Stimulated activated CD4-positive, alpha-beta T cell treated with anti-CD3 and anti-CD28 coated beads, TNF-alpha, amount 100 ng/mL, for 48 hours (primary cell): ENCODE results near the gene SVIL.
"Not testable (repeated sequence)": the region's sequence is repeated elsewhere in the genome, so short reads cannot be mapped to it uniquely, and the experiment has no call there.

Source experiments
- DNase-seq, 3 donors: peaks; one replicate each; pipeline ENCODE4 v3.0.0-alpha.2; 2020; ENCODE audit warnings: low read depth in 3 of 3

The SVIL gene

DNA sequence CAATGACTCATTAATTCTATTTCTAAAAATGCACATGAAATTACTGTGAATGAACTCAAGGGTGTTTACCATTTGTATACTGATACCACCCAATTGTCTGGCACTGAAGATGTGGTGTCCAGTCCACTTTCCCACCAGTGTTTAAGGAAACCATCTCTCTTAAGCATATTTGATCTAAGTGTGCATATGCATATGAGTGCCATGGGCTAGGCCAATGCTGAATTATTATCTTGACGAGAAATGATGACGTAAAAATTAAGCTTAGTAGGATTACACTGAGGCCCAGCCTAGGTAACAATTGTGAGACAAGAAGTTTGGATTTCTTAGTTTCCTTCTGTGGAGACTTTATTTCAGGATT is 59.7 kb downstream of the SVIL start:
- DNase-seq: no peak

DNA sequence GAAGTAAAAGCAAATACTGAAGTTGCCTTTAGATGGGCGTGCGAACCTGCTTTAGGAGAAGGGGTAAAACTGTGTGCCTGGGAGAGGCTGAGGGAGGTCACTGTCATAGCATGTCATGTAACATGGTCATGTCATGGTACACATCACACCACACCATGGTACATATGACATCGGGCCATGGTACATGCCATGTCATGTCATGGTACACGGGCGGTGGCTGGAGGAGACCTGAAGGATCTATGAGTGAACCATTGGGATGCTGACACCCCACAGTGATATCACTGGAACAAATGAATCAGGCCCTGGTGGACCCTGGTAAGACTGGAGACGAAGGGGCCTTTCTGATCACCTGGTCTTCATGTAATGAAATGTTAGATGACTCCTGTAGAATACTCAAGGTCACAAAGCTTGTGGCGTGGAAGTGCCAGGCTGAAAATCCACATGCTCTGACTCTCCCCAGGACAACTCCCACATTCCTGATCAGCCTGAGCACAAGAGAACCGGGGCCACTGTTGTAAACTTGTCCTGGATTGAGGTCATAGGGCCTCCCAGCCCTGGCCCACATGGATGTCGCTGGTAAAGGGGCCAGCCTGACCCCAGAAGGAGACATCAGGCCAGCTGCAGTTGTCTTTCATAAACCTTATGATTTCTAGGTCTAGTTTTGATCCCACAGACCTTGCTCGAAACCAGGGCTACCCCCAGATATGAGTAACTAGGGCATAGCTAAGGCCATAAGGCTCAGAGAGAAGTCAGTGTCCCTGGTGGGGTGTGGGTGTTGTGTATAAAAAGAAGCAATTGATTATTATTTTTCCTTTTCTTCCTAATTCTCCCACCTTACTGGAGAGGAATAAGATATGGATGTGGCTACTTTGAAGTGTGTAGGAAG is 60.3 kb downstream of the SVIL start:
- DNase-seq: not testable (repeated sequence)

DNA sequence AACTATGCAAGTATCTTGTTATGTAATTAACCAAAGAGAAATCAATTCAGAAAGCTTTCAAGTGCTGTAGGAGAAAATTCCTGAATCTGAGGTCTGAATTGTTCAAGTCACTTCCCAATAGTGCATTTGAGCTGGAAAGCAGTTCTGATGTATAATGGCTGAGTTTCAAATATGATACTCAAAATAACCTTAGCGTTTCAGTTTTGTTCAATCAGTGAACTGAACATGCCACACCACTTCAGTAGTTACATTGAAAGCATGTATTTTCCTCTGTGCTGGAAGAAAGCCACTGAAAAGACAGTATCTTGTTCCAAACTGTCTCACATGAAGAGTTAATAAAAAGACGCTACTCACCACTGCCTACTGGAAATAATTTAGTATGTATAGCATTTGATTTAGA is 64.5 kb downstream of the SVIL start:
- DNase-seq: not testable (repeated sequence)

DNA sequence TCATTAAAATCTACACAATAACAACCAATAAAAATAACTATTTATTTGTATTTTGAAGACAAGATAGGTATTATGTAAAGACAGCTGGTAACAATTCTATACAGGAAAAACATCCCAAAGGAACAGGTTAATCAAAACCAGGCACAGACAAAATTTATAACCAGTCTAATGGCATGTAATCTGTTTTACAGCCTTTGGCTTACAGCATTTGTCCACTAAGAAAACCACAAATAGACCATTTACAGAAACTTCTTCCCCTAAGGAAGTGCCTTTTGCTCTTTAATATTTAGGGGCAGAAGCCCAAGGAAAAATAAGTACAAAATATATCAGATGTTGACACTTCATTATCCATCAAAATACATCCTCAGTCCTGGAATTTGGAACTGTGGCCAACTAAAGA is 65.0 kb downstream of the SVIL start:
- DNase-seq: no peak

DNA sequence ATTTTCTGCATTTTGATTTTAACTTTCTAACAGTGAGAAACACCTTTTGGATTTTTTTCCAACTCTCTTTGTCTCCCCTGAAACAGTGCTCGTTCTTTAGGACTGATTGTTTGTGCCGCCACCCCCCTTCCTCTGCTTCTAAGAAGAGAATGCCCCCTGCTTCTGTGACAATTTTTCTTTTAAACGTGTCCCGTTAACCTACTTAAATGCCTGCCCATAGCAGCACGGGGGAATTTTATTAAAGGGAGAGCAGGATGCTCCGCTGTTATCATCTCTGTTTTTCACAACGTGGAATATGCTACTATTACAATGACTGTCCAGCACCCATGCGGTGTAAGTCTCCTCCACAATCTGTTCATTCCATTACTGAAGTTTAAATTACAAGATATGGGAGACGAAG is 67.8 kb downstream of the SVIL start:
- DNase-seq: no peak

DNA sequence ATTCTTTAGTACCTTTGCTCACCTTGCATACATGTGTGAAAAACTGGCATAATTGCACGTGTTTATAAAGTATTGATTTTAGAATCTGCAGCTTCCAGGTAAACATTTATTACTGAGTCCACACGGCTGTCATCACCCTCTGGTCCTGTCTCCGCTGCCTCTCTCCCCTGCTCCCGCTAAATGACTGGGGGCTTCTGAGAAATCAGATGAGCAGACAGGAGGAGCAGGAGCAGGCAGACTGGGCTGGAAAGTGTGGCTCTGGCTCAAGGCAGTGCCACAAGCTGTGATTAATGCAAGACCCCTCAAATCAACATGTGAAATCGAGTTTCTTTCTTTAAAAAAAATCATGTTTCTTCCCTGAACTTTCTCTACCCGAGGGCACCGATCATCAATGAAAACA is 68.6 kb downstream of the SVIL start:
- DNase-seq: not testable (repeated sequence)

DNA sequence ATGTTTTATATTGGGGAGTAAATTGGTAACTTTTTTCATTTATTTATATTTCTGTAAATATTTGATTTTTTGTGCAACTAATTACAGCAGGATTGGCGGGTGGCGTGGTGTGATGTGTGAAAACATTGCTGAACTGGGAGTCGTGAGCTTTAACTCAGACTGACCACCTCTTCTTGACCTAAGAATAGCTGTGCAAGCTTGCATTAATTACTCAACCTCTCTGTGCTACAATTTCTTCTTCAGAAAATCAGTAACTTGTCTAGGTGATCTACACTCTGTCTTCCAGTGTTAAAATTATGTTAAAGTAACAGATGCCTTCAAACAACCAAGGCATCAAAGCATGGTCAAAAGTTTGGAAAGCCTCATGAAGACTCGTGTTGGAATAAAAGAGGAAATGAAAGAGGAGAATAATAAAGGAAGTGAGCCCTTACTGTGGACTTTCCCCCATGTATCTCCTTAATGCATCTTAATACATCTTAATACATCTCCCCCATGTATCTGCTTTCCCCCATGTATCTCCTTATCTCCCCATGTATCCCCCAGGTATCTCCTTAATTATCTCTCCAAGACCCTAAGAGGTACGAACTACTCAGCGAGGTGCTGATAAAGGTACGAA is 71.2 kb downstream of the SVIL start:
- no peak for DNase-seq

DNA sequence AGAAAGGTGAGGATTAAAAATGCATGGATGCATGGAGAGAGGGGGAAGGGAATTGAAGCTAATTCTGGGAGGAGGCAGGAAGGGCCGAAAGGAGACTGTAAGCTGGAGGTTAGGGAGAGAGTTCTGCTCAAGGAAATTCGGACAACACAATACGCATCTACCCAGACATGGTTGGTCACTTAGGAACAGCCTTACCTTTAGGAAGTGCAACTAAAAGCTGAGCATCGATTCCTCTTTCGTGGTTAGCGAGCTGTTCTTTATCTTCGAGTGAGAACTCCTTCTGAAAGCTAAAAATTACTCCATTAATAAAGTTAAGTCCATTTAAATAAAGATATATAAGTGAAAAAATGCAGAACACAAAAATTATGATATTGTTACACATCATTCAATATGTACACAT is 71.8 kb downstream of the SVIL start:
- not testable (repeated sequence) for DNase-seq

DNA sequence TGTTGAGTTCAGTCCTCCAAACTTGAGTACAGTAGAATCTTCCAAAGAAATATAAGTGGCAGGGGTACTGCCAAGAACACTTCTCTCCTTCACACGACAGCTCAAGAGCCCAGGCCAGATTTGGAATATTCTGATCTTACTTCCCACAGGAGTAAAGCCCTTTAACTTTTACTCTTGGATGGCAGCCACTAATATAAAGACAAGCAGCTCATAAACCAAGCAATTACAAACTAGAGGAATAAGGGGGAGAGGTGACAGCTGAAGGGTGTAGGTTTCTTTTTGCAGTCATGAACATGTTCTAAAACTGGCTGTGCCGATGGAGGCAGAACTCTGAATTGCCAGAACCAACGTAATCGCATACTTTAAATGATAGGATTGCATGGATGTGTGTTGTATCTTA is 74.8 kb downstream of the SVIL start:
- no peak for DNase-seq

DNA sequence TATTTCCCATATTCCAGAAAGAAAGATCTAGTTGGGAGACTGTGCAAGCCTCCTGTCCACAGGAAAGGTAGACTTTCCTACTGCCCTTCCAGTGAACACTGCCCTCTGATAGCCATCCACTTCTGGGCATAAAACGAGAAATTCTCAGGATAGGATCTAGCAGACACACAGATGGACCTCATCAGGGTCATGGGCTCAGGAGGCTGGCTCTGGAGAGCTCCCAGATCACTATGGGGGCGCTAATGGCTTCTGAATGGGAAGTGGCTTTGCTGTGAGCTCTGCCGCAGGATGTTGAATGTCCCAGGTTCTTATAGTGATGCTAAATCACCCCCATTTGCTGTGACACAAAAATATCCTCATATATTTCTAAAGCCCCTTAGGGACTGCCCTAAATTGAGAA is 77.1 kb downstream of the SVIL start:
- no peak for DNase-seq

DNA sequence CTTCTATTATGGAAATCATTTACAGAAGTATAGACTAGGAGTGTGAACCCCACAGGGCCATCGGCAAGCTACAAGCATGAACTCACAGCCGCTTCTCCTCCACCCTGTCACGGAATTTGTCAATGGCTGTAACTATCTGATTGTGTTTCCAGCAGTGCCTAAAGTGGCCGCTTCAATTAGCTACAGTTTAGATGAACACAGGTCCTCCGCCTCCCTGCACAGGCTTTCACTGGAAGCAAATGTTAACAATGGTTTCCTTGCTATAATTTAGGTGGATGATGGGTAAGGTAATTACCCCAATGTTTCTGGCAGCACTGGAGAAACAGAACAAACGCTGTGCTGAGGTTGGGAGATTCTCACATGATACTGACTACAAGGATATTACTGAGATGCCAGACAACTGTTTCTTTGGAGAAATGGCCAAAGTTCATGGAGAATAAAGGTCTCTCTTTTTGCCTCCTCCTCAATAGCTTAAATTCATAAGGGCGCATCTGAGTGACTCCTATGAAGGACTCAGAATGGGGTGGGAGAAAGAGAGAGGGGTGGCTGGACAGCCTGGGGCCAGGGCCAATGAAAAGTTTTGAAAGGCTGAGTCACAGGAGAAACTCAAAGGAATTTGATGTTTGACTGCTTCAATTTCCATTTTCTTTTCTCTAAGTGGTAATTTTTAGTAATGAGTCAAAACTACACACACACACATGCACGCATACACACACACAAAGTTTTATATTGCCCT is 78.9 kb downstream of the SVIL start:
- no peak for DNase-seq

DNA sequence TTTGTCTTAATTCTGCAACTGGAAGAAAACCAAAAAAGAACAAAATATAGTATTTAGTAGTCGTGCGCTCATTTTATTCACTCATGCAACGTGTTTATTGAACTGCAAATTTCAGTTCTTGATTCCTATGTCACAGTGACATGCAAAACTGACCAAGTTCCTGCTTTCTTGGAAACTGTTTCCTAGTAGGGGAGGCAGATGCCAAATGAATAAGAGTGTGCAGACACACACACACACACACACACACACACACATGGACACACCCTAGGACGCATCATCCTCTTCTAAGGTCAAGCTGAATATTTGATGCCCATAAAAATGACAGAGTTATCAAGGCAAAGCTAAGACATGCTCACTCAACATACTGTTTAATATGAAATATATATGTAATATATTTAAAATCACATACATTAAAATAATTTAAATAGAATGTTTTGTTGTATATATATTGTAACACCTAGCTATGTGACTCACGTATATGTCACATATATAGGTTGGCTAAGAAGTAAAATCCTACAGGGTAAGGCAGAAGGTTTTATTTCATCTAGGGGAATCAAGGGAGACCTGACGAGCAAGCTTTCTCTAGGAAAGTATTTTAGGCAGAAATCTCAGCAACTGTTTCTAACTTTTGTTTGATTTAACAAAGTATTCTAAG is 79.6 kb downstream of the SVIL start:
- DNase-seq: no peak

DNA sequence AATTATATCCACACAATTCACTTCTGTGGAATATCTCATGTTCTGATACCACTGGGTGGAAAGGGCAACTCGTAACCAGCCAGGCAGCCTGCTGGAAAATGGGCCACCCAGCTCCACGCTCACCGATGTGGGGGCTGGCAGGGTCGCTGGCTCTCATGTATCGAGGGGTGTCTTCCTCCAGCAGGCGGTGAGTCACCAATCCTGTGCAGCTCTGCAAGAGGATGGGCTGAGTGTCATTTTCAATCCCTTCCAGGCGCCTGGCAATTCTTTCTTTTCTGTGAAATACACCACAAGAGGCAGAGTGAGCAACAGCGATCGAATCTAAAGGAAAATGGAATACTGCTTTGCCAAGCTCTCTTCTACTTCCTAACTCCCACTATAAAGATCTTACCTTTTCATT is 80.1 kb downstream of the SVIL start:
- no peak for DNase-seq

DNA sequence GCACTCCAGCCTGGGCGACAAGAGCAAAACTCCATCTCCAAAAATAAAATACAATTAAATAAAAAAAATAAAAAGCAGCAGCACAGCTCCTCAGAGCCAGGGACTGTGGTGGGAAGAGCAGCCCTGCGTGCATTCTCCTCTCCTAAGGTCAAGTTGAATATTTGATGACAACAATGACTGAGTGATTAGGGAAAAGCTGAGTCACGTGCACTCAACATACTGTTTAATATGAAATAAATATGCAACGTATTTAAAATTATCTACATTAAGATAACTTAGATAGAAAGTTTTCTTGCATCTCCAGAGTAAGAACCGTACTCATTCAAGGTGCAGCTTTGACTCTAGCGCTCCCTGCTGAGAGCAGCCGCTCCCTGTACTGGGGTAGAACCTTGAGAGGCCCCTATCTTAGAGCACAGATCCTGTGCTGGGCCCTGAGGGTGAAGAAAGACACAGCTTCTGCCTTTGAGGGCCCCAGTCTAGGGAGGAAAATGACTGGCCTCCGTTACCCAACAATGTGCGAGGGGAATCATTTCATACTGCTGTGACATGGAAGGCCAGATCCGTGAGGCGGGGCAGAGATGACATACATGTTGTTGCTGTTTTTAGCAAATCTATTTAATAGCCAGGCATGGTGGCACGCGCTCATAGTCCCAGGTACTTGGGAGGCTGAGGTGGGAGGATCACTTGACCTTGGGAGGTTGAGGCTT is 81.1 kb downstream of the SVIL start:
- no peak for DNase-seq

DNA sequence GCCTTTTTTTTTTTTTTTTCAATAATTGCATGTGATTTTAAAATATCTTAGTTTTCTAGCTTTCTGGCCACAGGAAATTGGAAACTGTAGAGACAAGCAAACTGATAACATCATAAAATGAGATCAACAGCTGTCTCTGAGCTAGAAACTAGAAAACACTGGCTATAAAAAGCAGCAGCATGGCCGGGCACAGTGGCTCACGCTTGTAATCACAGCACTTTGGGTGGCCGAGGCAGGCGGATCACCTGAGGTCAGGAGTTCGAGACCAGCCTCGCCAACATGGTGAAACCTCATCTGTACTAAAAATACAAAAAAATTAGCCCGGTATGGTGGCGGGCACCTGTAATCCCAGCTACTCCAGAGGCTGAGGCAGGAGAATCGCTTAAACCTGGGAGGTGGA is 81.7 kb downstream of the SVIL start:
- not testable (repeated sequence) for DNase-seq

DNA sequence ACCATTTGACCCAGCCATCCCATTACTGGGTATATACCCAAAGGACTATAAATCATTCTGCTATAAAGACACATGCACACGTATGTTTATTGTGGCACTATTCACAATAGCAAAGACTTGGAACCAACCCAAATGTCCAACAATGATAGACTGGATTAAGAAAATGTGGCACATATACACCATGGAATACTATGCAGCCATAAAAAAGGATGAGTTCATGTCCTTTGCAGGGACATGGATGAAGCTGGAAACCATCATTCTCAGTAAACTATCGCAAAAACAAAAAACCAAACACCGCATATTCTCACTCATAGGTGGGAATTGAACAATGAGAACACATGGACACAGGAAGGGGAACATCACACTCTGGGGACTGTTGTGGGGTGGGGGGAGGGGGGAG is 85.3 kb downstream of the SVIL start:
- not testable (repeated sequence) for DNase-seq

DNA sequence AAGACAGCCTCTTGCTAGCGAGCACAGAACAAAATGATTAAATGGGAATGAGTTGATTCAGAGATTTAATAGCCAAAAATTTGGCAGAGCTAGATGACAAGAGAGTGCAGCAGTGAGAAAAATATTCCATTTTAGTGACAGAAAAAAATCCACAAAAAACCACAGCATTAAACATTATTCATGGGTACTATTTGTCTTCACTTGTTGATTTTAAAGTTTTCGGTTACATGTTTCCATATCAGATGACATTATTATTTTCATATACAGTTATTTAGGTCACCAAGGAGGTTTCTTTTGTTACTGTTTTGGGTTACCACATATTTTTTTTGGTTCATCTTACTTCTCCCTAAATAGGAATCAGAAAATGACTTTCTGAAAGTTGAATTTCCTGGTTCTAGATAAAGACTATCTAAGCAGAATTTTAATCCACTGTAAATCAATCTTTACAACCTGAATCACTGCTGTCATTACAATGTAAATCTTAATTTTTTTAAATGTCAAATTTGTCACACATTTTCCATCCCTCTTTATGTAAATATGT is 87.9 kb downstream of the SVIL start:
- no peak for DNase-seq

DNA sequence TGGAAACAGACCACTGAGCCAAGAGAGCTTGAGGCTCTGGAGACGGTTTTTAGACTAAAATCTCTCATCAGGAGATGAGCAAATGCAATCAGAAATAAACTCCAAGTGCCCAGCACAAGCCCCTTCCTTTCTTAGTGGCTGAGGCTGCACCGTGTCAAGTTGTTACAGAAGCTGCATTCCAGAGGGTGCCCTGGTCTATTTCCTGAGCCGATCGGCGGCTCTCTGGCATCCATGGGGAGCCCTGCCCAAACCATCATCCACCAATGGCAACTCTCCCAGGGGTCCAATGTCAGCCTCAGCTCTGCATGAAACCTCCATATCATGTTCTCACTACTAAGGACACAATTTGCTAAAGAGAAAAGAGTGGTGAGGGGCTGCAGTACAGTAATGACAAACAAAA is 89.6 kb downstream of the SVIL start:
- no peak for DNase-seq

DNA sequence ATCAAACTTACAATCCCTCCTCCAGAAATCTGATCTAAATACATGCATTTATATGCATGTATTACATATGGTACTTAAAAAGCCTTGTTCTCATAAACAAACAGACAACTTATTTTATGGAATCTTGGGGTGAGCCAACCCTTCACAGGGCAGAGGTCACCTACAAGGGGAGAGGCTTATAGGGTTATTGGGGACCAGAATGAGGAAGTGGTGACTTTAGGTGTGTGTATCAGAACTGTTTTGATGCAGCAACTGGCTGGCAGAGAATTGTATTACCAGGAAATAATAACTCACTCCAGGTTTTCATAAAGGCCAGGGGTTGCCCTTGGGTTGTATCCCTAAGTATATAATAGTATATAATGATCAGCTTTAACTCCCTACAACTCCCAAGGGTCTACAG is 91.1 kb downstream of the SVIL start:
- DNase-seq: no peak

DNA sequence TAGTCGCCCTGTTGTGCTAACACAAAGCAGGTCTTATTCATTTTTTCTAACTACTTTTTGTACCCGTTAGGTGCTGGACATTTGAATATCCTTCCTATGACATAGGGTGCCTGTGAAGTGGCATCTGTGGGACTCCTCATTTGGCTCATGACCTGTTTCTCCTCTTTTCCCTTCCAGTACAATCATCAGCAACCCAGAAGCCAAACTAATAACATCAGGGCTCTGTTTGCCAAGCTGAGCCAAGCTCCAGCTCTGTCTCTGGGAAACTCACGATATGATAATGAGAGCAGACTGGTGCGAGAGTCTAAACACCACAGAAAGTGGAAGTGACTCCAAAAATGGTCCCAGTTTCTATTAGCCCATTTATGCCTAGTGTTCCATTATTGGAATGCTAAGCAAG is 92.0 kb downstream of the SVIL start:
- no peak for DNase-seq

DNA sequence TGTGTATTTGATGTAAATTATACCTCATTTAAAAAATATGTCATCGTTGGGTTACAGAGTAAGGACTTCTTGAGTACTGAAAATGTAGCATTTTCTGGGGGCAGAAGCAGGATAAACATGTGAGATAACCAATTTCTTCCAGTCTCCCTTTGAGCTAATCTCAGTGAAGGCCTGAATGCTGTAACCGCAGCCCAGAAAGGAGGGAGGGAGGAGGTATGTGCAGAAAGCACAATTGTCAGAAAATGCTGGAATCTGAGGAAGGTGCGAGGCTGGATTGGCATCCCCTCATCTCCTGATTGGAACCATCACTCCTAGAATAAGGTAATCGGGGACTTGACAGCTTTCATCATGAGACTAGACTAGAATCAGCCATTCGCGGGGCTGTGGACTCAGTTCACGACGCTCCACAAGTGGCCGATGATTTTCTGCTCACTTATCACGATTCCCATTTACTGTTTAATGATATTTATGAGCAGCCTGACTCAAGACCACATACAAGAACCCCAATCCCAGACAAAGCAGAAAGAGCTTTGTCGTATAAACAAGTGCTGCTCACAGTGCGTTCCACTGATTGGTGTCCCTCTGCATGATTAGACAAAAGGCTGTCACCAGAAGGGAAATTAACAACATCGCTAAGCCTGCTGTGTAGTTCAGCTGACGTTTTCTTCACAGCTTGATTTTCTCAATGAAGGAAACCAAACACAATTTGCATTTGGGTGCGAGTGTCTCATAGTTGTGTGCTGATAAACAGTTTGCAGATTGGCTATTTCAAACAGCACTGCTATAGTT is 93.2 kb downstream of the SVIL start:
- no peak for DNase-seq
